ENCODE measurements around the gene AKR1C3.

GRCh38 chr10:5148678-5149032 is 54.4 kb downstream of the AKR1C3 start:
- TF ChIP-seq CTCF (IDR thresholded peaks at IDR 0.05) (no peak), POLR2A (IDR thresholded peaks at IDR 0.05) (no peak)
